HepG2 (cell line): ENCODE results near the gene MIX23. TPM values are rescaled to one million over a fixed set of nuclear protein-coding genes. Genes with fewer than 3 reads are reported as not detected.

Experiments used
- ARID2 ChIP-seq: sonication (generic); formaldehyde crosslinking; IDR thresholded peaks from 2 replicates; pipeline ENCODE4 v1.8.1; 2022; ENCODE audit warnings: mild to moderate bottlenecking, missing genetic modification reagents, borderline replicate concordance
- KDM5A ChIP-seq: fragments of 200-600 bp; sonication (generic); IDR thresholded peaks from 2 replicates; pipeline ENCODE4 v1.7.0; 2018; ENCODE audit warnings: antibody characterized with exemption, mild to moderate bottlenecking, low read length, borderline replicate concordance
- NFAT5 ChIP-seq: sonication (generic); formaldehyde crosslinking; IDR thresholded peaks from 2 replicates; pipeline ENCODE4 v1.4.0; 2020; ENCODE audit warnings: missing genetic modification reagents
- PCBP2 ChIP-seq: fragments of 200-400 bp; formaldehyde crosslinking; optimal IDR thresholded peaks from 2 replicates; pipeline ENCODE3; 2018; ENCODE audit warnings: low read length, low read depth; ENCODE audit not compliant: poor library complexity, severe bottlenecking
- SOX5 ChIP-seq: IDR thresholded peaks from 2 replicates; pipeline ENCODE4 v1.6.1; 2016; ENCODE audit warnings: borderline replicate concordance
- SOX6 ChIP-seq, 2 experiments: fragments of 450-650 bp in 1 of 2; sonication (generic) in 1 of 2; formaldehyde crosslinking in 1 of 2; IDR thresholded peaks; 2 replicates each; pipeline versions ENCODE4 v1.4.0 to v1.6.1; 2017 to 2020; ENCODE audit warnings: antibody characterized with exemption in 1 of 2, mild to moderate bottlenecking in 1 of 2, missing genetic modification reagents in 1 of 2
- ZNF142 ChIP-seq: sonication (generic); formaldehyde crosslinking; IDR thresholded peaks from 2 replicates; pipeline ENCODE4 v1.4.0; 2020; ENCODE audit warnings: missing genetic modification reagents
- ZNF766 ChIP-seq: sonication (generic); formaldehyde crosslinking; IDR thresholded peaks from 2 replicates; pipeline ENCODE4 v1.5.0; 2020; ENCODE audit warnings: missing genetic modification reagents, borderline replicate concordance
- ZNF773 ChIP-seq: sonication (generic); formaldehyde crosslinking; IDR thresholded peaks from 2 replicates; pipeline ENCODE4 v1.4.0; 2020; ENCODE audit warnings: missing genetic modification reagents, borderline replicate concordance
- polyA plus RNA-seq, 8 experiments: library from polyadenylated mRNA; depleted of rRNA in 3 of 8; stranded (reverse) in 7 of 8; unstranded in 1 of 8; fragments of >200 nt; fragmentation: Illumina TruSeq in 4 of 8; extraction: Trizol in 4 of 8; gene quantifications; 2 replicates each; pipeline versions ENCODE4 v1.2.1 to v1.2.3, GENCODE V29; 2011 to 2016; ENCODE audit warnings: low read depth in 4 of 8, missing spikeins in 1 of 8, mixed read lengths in 1 of 8; ENCODE audit not compliant: insufficient read depth in 1 of 8
- total RNA-seq, 5 experiments: library from RNA; depleted of rRNA; stranded (reverse); fragments of >200 nt; fragmentation: Illumina TruSeq; extraction: Trizol; gene quantifications; 2 replicates each; pipeline ENCODE4 v1.2.3, GENCODE V29; 2016; ENCODE audit warnings: low read depth in 1 of 5
- TF ChIP-seq, protein P1 (sequence below): sonication (generic); formaldehyde crosslinking; IDR thresholded peaks from 2 replicates; pipeline ENCODE4 v1.5.1; 2020; ENCODE audit warnings: mild to moderate bottlenecking, missing genetic modification reagents, moderate library complexity

The MIX23 gene
- total and polyA plus RNA-seq, 2 of the 13 experiments (the other 11 are each of a cell fraction or from before 2014, with no cell fraction given): 20.0 to 152 TPM

GRCh38 chr3:122364490-122364889 is 18.5 kb downstream of the MIX23 start (continued):
- TF ChIP-seq ZNF142 (no peak), ZNF773 (no peak), PCBP2 (no peak), NFAT5 (no peak), SOX5 (CRISPR knock-in tag) (no peak), ARID2 (CRISPR knock-in tag) (no peak), KDM5A (no peak), ZNF766 (CRISPR knock-in tag) (no peak), SOX6 (IDR thresholded peaks at IDR 0.05) (no peak), SOX6 (CRISPR knock-in tag; IDR thresholded peaks at IDR 0.05) (no peak)
- TF ChIP-seq, protein P1, sequence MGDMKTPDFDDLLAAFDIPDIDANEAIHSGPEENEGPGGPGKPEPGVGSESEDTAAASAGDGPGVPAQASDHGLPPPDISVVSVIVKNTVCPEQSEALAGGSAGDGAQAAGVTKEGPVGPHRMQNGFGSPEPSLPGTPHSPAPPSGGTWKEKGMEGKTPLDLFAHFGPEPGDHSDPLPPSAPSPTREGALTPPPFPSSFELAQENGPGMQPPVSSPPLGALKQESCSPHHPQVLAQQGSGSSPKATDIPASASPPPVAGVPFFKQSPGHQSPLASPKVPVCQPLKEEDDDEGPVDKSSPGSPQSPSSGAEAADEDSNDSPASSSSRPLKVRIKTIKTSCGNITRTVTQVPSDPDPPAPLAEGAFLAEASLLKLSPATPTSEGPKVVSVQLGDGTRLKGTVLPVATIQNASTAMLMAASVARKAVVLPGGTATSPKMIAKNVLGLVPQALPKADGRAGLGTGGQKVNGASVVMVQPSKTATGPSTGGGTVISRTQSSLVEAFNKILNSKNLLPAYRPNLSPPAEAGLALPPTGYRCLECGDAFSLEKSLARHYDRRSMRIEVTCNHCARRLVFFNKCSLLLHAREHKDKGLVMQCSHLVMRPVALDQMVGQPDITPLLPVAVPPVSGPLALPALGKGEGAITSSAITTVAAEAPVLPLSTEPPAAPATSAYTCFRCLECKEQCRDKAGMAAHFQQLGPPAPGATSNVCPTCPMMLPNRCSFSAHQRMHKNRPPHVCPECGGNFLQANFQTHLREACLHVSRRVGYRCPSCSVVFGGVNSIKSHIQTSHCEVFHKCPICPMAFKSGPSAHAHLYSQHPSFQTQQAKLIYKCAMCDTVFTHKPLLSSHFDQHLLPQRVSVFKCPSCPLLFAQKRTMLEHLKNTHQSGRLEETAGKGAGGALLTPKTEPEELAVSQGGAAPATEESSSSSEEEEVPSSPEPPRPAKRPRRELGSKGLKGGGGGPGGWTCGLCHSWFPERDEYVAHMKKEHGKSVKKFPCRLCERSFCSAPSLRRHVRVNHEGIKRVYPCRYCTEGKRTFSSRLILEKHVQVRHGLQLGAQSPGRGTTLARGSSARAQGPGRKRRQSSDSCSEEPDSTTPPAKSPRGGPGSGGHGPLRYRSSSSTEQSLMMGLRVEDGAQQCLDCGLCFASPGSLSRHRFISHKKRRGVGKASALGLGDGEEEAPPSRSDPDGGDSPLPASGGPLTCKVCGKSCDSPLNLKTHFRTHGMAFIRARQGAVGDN: no peak
